Activated CD4-positive, CD25-positive, alpha-beta regulatory T cell treated with anti-CD3 and anti-CD28 coated beads, Interleukin-2, amount 50 U/mL, for 24 hours (primary cell): ENCODE measurements around the gene HIF3A.

Source experiments
- ATAC-seq, 2 donors: fragments of 150-1000 bp; cut with Tn5 transposase; one replicate each; pipeline ENCODE4 v1.10.0; 2021; ENCODE audit warnings: mild to moderate bottlenecking in 1 of 2, moderate library complexity in 1 of 2

The HIF3A gene

GRCh38 chr19:46386996-46387712 is 90.3 kb downstream of the HIF3A start:
- no peak for ATAC-seq

GRCh38 chr19:46387713-46388130 is 90.9 kb downstream of the HIF3A start:
- ATAC-seq: no peak

GRCh38 chr19:46388311-46389095 is 91.7 kb downstream of the HIF3A start:
- ATAC-seq: no peak

- ATAC-seq: no peak
Observed at GRCh38 chr19:46390121-46390858, 93.4 kb downstream of the HIF3A start.

- no peak for ATAC-seq
Observed at GRCh38 chr19:46390866-46391265, 94.0 kb downstream of the HIF3A start.

- no peak for ATAC-seq
Observed at GRCh38 chr19:46391296-46392251, 94.7 kb downstream of the HIF3A start.

- ATAC-seq: no peak
Observed at GRCh38 chr19:46392252-46392801, 95.5 kb downstream of the HIF3A start.

GRCh38 chr19:46392837-46393236 is 96.0 kb downstream of the HIF3A start:
- no peak for ATAC-seq
